Mucosa of descending colon (tissue), 3 donors: Measurements from ENCODE around the gene CLCN6. TPM values are rescaled to one million over a fixed set of nuclear protein-coding genes. Genes with fewer than 3 reads are reported as not detected.

ENCODE experiments used
- ATAC-seq: fragments of 200-7000 bp; cut with Tn5 transposase; one replicate; pipeline ENCODE4 v1.9.1; 2020; ENCODE audit warnings: mild to moderate bottlenecking, moderate library complexity
- DNase-seq, 3 donors: peaks; one replicate each; pipeline ENCODE4 v3.0.0-alpha.2; 2020
- H3K36me3 ChIP-seq: fragments of 200-600 bp; one replicate; pipeline ENCODE4 v1.8.0; 2021; ENCODE audit warnings: low read depth, mild to moderate bottlenecking
- H3K4me1 ChIP-seq: fragments of 200-600 bp; one replicate; pipeline ENCODE4 v1.8.0; 2021; ENCODE audit warnings: low read depth, mild to moderate bottlenecking
- H3K4me3 ChIP-seq: fragments of 200-600 bp; one replicate; pipeline ENCODE4 v1.8.0; 2021; ENCODE audit warnings: mild to moderate bottlenecking
- H3K9me3 ChIP-seq: fragments of 200-600 bp; one replicate; pipeline ENCODE4 v1.8.0; 2021; ENCODE audit warnings: mild to moderate bottlenecking
- intact Hi-C, 2 donors: fragments of 100-400 bp; cut with DNase I in 1 of 2; cut with micrococcal nuclease in 1 of 2; formaldehyde crosslinking; loops; one replicate each; pipeline versions ENCODE4 v1.11.0 to v1.11.1; 2022; cut with DNase I, micrococcal nuclease
- total RNA-seq, 3 donors: library from RNA; stranded (reverse); fragmentation: NEBNext Ultra II Directional in 2 of 3; extraction: Animal tissue kit (Norgen Biotek cat#: 25700) in 2 of 3; gene quantifications; one replicate each; pipeline versions ENCODE4 v1.2.1 to v1.2.4, GENCODE V29; 2021 to 2023
- TF ChIP-seq, protein P1 (sequence below): fragments of 200-600 bp; IDR thresholded peaks from one replicate; pipeline ENCODE4 v1.8.0; 2022; ENCODE audit warnings: antibody characterized with exemption, mild to moderate bottlenecking
- donor health status: DM: no; HTN: no; CAD: no; lungs with moderate emphysema.
- donor health status: DM: no; HTN: no; CAD: no.
- donor health status: DM: no; HTN: yes; CAD: no.

The CLCN6 gene
- total RNA-seq, 3 donors from 2014 or later, result 20.8 to 29.7 (median 24.3) TPM

DNA sequence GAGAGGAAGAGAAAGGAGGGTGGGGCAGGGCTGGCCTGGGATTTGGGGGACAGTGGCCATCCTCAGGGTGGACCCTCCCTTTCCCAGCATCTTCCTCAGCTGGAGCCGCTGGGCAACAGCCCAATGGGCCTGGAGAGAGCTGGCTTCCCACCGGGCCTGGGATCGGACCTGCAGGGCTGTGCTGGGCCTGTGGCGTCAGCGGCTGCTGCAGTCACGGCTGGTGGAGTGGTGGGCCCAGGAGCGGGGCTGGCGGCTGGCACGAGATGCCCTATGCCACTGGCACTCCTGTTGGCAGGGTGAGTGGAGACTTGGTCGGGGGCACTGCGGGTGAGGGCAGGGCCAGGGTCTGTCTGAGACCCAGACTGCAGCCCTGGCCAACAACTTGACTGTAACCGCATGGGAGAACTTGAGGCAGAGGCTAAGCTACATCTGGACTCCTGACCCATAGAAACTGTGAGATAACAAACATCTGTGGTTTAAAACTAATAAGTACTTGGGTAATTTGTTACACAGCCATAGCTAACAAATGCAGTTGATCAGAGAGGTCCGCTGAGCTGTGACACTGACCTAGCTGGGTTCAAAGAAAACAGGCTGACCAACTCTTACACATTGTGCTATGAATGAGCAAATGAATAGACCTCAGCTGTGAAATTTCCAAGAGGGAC, 26.1 kb upstream of the CLCN6 start:
- intact Hi-C loops, result no loop called here
- H3K4me3 ChIP-seq, result no peak overlapping the region
- no peaks in the 10 kb centered on the region for H3K36me3 ChIP-seq
- TF ChIP-seq, protein P1, sequence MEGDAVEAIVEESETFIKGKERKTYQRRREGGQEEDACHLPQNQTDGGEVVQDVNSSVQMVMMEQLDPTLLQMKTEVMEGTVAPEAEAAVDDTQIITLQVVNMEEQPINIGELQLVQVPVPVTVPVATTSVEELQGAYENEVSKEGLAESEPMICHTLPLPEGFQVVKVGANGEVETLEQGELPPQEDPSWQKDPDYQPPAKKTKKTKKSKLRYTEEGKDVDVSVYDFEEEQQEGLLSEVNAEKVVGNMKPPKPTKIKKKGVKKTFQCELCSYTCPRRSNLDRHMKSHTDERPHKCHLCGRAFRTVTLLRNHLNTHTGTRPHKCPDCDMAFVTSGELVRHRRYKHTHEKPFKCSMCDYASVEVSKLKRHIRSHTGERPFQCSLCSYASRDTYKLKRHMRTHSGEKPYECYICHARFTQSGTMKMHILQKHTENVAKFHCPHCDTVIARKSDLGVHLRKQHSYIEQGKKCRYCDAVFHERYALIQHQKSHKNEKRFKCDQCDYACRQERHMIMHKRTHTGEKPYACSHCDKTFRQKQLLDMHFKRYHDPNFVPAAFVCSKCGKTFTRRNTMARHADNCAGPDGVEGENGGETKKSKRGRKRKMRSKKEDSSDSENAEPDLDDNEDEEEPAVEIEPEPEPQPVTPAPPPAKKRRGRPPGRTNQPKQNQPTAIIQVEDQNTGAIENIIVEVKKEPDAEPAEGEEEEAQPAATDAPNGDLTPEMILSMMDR, result no peak
- no peak for DNase-seq
- H3K4me1 ChIP-seq, result no peaks in the 10 kb centered on the region
- H3K9me3 ChIP-seq, result no peaks in the 10 kb centered on the region
- no peak for ATAC-seq

DNA sequence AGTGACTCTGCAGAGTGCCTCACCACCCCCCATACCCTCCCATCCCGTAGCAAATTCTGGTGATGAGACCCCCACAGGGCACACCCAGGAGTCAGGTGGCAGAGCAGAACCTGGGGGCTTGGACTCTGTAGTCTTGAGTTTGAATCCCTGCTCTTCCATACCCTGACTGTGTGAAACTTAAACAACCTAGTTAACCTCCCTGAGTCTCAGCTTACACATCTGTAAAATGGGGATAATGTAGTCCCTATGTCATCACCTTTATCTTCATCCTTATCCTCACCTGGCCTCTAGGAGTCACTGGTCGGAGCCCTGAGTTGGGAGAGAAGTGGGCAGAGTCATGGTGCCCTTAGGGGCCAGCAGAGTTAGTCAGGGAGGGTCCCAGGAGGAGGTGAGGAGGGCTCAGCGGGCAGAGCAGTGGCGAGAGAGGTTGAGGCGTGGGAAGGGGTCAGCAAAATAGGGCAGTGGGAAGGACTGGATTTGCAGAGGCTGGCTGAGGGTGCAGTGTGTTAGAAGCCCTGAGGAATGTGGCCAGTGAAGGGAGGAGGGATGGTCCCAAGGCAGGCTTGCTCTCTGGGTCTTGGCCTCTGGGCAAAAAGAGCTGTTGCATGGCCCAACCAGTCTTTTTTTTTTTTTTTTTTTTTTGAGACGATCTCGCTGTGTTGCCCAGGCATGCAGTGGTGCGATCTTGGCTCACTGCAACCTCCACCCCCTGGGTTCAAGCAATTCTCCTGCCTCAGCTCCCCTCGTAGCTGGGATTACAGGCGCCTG, 25.4 kb upstream of the CLCN6 start:
- TF ChIP-seq, protein P1, result no peak
- Histone ChIP-seq H3K4me1 (peaks cover 3% of the 10 kb centered on the region), H3K9me3 (no peaks in the 10 kb centered on the region), H3K4me3 (no peak overlapping the region), H3K36me3 (no peaks in the 10 kb centered on the region)
- ATAC-seq, result no peak
- DNase-seq, result no peak
- intact Hi-C loops, result no loop called here

DNA sequence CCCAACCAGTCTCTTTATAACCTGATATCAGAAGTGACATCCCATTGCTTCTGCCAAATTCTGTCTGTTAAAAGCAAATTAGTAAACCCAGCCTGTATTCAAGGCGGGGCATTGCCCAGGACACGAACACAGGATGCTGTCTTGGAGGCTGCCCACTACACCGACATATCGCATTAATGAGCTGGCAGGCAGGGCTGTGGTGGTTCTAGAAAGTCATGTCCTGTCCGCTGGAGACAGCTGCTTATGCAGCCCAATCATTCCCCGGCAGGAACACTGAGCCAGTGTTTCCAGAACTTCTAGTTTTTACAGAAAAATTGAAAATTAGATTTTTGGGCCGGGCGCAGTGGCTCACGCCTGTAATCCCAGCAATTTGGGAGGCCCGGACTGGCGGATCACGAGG, 24.7 kb upstream of the CLCN6 start:
- no peak for DNase-seq

DNA sequence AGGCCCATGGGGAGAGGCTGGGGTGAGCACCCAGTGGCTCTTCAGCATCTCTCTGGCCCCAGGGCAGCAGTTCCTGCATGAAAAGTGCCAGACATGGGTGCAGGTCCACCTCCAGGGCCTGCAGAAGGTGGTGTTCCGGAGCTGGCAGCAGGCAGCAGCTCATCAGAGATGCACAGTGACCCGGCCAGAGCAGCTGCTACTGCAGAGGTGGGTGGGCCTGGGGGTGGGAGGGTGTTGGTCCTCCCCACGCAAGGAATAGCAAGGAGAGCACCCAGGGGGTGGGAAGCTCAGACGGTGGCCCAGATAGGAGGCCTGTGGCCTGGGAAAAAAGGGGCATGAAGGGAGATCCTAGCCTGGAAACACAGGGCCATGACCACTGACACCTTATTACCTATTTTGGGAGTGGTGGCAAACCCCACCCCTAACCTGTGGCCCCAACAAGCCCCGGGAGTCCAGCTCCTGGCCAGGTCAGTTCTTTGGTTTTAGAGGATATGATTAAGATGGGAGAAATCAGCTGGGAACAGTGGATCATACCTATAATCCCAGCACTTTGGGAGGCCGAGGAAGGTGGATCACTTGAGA, 23.8 kb upstream of the CLCN6 start:
- Histone ChIP-seq H3K36me3 (no peaks in the 10 kb centered on the region), H3K4me3 (no peak overlapping the region), H3K9me3 (no peaks in the 10 kb centered on the region), H3K4me1 (peaks cover 7% of the 10 kb centered on the region)
- ATAC-seq (no peak), DNase-seq (no peak)
- intact Hi-C loops, result no loop called here
- TF ChIP-seq, protein P1, result no peak

More for the DNA sequence above, 24.7 kb upstream of the CLCN6 start:
- ATAC-seq, result no peak
- peaks cover 3% of the 10 kb centered on the region for H3K4me1 ChIP-seq
- intact Hi-C loops, result no loop called here
- H3K9me3 ChIP-seq, result no peaks in the 10 kb centered on the region
- H3K36me3 ChIP-seq, result no peaks in the 10 kb centered on the region
- no peak overlapping the region for H3K4me3 ChIP-seq
- TF ChIP-seq, protein P1, result no peak

DNA sequence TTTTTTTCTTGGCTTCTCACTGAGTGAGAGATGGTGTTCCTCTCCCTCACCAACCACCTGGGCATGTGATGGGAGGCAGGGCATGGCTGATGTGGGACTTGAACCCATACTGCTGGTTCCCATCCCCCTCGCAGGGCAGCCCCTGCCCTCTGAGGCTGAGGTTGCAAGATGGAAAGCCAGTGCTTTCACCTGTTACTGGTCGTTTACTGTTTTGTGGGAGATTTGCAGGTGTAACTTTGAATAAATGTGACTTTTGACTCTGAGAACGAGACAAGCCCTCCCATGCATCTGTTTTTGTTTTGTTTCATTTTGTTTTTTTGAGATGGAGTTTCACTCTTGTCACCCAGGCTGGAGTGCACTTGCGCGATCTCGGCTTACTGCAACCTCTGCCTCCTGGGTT, 22.4 kb upstream of the CLCN6 start:
- DNase-seq (no peak), ATAC-seq (no peak)
- Histone ChIP-seq H3K4me3 (no peak overlapping the region), H3K9me3 (no peaks in the 10 kb centered on the region), H3K4me1 (peaks cover 19% of the 10 kb centered on the region), H3K36me3 (no peaks in the 10 kb centered on the region)
- TF ChIP-seq, protein P1, result no peak
- intact Hi-C loops, result no loop called here
